ENCODE data around the gene KY. TPM values are rescaled to one million over a fixed set of nuclear protein-coding genes. Genes with fewer than 3 reads are reported as not detected.

The KY gene
- total RNA-seq (2021; ENCODE audit: unreplicated experiment) (not detected), Bru-seq, nascent RNA (percentile 7 among the genes with signal in this experiment), BruChase-seq, experiment 1, labeled RNA remaining after a 2-hour chase (not detected), BruChase-seq, experiment 2, labeled RNA remaining after a 6-hour chase (not detected)
- polyA plus RNA-seq (2012; ENCODE audit: insufficient read length), result not detected
- long read RNA-seq, partial matches to known transcripts, result 0 of 1 reads
- long read RNA-seq, other reads (novel, unspliced or antisense), result 1 of 1 reads

DNA sequence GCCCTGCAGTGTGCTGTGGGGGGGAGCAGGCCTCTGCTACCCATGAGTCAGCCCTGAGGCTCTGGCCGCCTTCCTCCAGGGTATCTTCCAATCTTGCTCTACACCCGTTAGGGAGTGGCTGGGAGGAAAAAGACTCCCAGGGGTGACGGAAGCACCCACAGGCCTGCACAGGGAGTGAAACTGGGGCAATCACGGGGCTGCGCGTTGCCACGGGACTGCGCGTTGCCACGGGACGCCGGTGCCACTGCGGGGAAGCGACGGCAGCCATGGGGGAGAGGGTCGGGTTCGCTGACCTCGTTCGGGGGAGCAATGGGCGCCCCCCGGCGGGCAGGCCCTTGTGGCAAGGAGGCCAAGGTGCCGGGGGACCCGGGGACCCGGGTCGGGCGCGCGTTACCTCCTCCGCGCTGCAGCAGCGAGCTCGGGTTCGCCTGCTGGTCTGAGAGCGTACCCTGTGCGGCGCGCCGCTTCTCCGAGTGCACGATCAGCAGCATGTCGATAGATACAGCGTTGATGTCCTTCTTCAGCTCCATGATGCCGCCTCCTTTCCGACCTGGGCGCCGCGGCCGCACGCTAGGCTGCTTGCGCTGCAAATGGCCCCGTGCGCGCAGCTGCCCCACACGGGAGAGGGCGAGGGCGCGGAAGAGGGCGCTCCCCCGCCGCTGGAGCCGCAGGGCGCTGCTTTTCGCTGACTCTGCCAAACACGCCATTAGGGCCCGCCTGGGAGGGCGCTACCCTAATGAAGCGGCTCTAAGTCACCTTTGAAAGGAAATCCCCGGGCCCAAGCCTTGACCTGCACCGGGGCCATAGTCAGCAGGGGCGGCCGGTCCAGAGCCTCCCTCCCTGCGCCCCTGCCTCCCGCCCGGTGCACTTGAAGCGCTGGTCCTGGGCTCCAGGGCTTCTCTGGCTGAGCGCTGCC is at the start of gene KY:
TSS of gene KY (minus strand) at position 592 of the 916 bp plus-strand sequence. CDS start at position 530, 62 bp downstream.
- TF ChIP-seq POLR2AphosphoS5 (IDR thresholded peaks at IDR 0.05; ENCODE audit: low read depth, low read length), result no peak
- no peak for TF ChIP-seq SIN3A (IDR thresholded peaks at IDR 0.05; ENCODE audit: borderline replicate concordance, insufficient read depth, low read depth, low read length)
- TF ChIP-seq TCF7L2 (IDR thresholded peaks at IDR 0.05; ENCODE audit: low read depth, low read length), result no peak
- TF ChIP-seq, protein P1, sequence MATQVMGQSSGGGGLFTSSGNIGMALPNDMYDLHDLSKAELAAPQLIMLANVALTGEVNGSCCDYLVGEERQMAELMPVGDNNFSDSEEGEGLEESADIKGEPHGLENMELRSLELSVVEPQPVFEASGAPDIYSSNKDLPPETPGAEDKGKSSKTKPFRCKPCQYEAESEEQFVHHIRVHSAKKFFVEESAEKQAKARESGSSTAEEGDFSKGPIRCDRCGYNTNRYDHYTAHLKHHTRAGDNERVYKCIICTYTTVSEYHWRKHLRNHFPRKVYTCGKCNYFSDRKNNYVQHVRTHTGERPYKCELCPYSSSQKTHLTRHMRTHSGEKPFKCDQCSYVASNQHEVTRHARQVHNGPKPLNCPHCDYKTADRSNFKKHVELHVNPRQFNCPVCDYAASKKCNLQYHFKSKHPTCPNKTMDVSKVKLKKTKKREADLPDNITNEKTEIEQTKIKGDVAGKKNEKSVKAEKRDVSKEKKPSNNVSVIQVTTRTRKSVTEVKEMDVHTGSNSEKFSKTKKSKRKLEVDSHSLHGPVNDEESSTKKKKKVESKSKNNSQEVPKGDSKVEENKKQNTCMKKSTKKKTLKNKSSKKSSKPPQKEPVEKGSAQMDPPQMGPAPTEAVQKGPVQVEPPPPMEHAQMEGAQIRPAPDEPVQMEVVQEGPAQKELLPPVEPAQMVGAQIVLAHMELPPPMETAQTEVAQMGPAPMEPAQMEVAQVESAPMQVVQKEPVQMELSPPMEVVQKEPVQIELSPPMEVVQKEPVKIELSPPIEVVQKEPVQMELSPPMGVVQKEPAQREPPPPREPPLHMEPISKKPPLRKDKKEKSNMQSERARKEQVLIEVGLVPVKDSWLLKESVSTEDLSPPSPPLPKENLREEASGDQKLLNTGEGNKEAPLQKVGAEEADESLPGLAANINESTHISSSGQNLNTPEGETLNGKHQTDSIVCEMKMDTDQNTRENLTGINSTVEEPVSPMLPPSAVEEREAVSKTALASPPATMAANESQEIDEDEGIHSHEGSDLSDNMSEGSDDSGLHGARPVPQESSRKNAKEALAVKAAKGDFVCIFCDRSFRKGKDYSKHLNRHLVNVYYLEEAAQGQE (IDR thresholded peaks at IDR 0.05; ENCODE audit: insufficient read depth in 1 of 2, low read depth in 2 of 2, low read length in 1 of 2), result no peak
- TF ChIP-seq, protein P2, sequence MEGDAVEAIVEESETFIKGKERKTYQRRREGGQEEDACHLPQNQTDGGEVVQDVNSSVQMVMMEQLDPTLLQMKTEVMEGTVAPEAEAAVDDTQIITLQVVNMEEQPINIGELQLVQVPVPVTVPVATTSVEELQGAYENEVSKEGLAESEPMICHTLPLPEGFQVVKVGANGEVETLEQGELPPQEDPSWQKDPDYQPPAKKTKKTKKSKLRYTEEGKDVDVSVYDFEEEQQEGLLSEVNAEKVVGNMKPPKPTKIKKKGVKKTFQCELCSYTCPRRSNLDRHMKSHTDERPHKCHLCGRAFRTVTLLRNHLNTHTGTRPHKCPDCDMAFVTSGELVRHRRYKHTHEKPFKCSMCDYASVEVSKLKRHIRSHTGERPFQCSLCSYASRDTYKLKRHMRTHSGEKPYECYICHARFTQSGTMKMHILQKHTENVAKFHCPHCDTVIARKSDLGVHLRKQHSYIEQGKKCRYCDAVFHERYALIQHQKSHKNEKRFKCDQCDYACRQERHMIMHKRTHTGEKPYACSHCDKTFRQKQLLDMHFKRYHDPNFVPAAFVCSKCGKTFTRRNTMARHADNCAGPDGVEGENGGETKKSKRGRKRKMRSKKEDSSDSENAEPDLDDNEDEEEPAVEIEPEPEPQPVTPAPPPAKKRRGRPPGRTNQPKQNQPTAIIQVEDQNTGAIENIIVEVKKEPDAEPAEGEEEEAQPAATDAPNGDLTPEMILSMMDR (IDR thresholded peaks at IDR 0.05), result no peak; the same call in 1 of the 2 replicates
- Histone ChIP-seq H3K27ac (ENCODE audit: low read length) (no peak within 1 kb of the TSS), H3K4me3 (ENCODE audit: low read depth in 2 of 2, low read length in 2 of 2) (peak within 1 kb of the TSS; percentile 32 to 34), H3K27me3 (ENCODE audit: control insufficient read depth, insufficient read depth, low read length) (peaks cover 32% of the 10 kb centered on the region), H3K9me3 (ENCODE audit: control insufficient read depth, insufficient read depth, low read depth, low read length) (no peaks in the 10 kb centered on the region), H3K36me3 (ENCODE audit: control insufficient read depth, insufficient read depth, low read length) (no peaks in the 10 kb centered on the region), H3K4me1 (ENCODE audit: control insufficient read depth, insufficient read depth, low read length) (peaks cover 9% of the 10 kb centered on the region)
- intact Hi-C loops (cut with micrococcal nuclease; ENCODE audit: unreplicated experiment) (no loop called here), in situ Hi-C loops (cut with HindIII; ENCODE audit: low pct_unique_long_range_greater_than_20kb, low sequenced_read_pairs) (no loop called here)
- ChIA-PET CTCF (no interaction called here), POLR2A (no interaction called here)
- BruUV-seq (replicated peaks), result no TSS peak
- ATAC-seq (peak; percentile 76), DNase-seq (ENCODE audit: low read depth, low spot score) (no peak)

DNA sequence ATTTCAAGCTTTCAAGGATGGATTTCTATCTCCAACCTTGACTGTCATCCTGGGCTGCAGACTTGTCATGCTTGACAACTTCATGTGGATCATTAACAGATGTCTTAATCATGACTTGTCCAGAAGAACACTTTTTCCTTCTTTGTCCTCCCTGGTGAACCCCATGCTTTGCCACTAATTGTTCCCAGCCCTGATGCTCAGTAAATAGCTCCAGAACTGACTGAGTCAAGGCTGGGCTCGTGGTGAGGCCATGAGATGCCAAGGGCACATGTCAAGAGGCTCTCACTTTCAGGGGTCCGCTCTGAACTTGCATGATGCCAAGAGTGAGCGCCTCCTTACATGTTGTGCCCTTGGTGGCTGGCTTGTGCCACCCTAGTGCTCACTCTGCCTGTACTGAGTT is 48.9 kb upstream of the KY start:
- ATAC-seq (no peak), DNase-seq (ENCODE audit: low read depth, low spot score) (no peak)
- Histone ChIP-seq H3K27ac (ENCODE audit: low read length) (no peak overlapping the region), H3K36me3 (ENCODE audit: control insufficient read depth, insufficient read depth, low read length) (no peaks in the 10 kb centered on the region), H3K27me3 (ENCODE audit: control insufficient read depth, insufficient read depth, low read length) (peaks cover 11% of the 10 kb centered on the region; the same call in 1 of the 2 replicates), H3K9me3 (ENCODE audit: control insufficient read depth, insufficient read depth, low read depth, low read length) (no peaks in the 10 kb centered on the region), H3K4me3 (ENCODE audit: low read depth in 2 of 2, low read length in 2 of 2) (no peak overlapping the region), H3K4me1 (ENCODE audit: control insufficient read depth, insufficient read depth, low read length) (no peaks in the 10 kb centered on the region)
- ChIA-PET POLR2A (no interaction called here), CTCF (no interaction called here)
- BruUV-seq (replicated peaks), result no TSS peak
- TF ChIP-seq SIN3A (IDR thresholded peaks at IDR 0.05; ENCODE audit: borderline replicate concordance, insufficient read depth, low read depth, low read length) (no peak), TCF7L2 (IDR thresholded peaks at IDR 0.05; ENCODE audit: low read depth, low read length) (no peak), POLR2AphosphoS5 (IDR thresholded peaks at IDR 0.05; ENCODE audit: low read depth, low read length) (no peak)
- TF ChIP-seq, protein P2 (IDR thresholded peaks at IDR 0.05), result no peak
- TF ChIP-seq, protein P1 (IDR thresholded peaks at IDR 0.05; ENCODE audit: insufficient read depth in 1 of 2, low read depth in 2 of 2, low read length in 1 of 2), result no peak
- in situ Hi-C loops (cut with HindIII; ENCODE audit: low pct_unique_long_range_greater_than_20kb, low sequenced_read_pairs) (no loop called here), intact Hi-C loops (cut with micrococcal nuclease; ENCODE audit: unreplicated experiment) (no loop called here)

Data from Panc1 (cell line).